Inflammatory macrophage treated with lipopolysaccharide for 1 hour (primary cell): ENCODE measurements around the gene DCN.
"Not testable (repeated sequence)": the region's sequence is repeated elsewhere in the genome, so short reads cannot be mapped to it uniquely, and the experiment has no call there.

Experiments
- DNase-seq, 2 donors: peaks; one replicate each; pipeline ENCODE4 v3.0.0-alpha.2; 2020 to 2022

DCN gene, protein sequence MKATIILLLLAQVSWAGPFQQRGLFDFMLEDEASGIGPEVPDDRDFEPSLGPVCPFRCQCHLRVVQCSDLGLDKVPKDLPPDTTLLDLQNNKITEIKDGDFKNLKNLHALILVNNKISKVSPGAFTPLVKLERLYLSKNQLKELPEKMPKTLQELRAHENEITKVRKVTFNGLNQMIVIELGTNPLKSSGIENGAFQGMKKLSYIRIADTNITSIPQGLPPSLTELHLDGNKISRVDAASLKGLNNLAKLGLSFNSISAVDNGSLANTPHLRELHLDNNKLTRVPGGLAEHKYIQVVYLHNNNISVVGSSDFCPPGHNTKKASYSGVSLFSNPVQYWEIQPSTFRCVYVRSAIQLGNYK

DNA sequence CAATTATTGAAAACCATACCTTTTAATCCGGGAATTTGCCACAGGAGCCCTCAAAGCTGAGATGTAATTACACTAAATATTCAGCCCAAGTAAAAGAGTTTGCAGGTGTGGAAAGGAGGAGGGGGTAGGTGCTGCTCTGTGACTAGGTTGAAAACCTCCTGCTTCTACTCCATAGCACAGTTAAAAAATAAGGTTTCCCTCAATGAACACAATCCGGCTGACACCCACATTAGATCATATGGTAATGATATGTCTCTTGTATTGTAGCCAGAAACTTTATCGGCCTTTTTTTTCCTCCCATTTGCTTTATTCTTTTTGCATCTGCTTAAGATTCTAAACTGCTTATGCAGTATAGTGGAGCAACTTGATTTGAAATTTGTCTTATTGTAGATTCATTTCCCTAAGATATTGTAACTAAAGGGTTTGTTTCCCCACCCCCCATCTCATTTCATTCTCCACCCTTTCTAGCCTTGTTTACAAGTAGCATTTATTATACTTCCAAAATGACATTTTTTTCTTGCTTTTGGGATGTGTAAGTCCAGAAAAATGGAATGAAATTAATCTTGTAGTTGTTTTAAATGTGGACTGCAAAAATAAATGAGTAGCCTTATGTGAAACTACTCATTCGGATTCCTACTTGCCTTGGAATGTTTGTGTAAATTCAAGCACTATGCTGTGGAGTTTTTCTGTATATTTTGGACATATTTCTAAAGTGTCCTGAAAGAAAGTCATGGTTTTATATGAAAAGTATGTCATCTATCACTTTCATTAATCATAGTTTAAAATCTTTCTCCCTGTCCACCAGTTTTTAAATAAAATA is at the start of gene DCN:
Gene DCN (minus strand): TSS at position 182 of the 820 bp plus-strand sequence. CDS start 4,265 bp downstream, outside the sequence.
- DNase-seq = no peak

DNA sequence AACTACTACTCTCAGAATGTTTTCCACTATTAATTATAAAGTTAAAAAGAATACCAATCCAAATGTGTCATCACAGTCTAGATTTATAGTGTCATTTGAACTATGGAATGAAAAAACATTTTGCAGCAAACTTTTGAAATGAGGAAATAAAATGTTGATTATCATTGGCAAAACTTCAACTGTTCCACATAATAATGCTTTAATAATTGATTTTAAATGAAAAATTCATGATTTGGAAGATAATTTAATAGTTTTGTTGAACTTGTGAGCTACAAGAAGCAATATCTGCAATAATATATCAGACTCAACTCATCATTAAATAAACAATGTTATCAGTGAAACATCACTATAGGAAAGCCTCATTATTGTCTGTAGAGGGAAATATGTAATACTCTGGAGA is 48.2 kb upstream of the DCN start:
- no peak for DNase-seq

DNA sequence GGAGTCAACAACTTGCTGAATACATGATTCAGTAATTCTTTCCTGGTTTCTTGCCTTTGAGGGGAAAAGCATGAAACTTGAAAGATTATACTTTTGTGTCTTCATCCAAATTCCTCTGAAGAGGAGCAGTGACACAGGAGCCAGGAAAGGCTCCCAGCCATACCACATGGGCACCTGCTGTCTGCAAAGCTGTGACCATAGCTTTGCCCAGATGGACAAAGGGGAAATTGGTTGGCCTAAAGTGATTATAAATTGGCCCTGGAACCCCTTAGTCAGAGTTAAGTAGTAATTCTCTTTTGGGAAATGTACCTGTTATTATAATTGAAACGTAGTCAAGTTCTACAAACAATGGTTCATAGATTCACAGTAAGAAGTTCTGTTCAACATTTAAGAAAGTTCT is 44.3 kb upstream of the DCN start:
- DNase-seq = no peak

DNA sequence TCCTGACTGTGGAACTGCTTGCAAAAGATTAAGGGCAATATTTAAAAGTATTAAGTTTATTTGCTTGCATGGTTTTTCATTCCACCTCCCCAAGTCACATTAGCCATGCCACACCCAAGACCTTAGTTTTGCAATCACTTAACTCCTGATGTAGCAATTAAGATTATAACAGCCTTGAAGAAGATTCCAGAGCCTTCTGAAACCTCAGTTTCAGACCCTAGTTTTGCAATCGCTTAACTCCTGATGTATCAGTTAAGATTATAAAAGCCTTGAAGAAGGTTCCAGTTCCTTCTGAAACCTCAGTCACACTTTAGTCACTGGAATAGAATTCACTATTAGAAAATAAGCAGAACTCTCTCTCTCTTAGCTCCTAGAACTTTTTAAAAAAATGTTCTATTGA is 42.7 kb upstream of the DCN start:
- DNase-seq = no peak

DNA sequence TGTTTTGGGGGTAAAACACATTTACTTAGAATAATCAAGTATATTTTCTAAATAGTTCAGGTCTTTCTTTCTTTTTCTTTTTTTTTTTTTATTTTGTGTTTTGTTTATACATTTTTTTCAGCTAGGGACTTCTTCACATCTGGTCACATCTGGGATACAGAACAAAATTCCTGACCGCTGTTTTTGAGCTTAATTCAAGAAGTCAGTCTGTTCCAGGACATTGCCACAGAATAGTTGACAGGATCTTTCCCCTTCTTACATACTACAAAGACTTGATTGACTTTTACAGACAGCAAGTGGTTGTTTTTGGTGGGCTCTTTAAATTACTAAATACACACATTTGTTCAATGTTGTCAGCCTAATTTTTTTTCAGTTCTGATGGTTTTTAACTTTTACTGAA is 41.8 kb upstream of the DCN start:
- no peak for DNase-seq

DNA sequence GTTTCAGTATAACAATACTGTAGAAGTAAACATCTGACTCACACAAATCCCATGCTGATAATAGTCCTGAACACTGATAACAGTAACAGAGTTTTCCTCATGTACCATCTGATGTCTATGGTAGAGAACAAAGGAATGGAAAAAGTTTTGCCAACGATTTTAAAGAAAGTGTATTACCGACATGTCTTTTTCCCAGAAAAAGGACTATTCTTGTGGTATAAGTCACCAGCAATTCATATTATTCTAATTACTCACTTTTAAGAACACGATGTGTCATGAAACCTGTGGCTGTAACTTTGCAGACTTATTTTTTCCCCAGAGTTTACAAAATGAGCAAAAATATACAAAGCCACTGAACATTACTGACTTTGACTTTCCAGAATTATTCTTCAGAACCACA is 40.1 kb upstream of the DCN start:
- DNase-seq = no peak

DNA sequence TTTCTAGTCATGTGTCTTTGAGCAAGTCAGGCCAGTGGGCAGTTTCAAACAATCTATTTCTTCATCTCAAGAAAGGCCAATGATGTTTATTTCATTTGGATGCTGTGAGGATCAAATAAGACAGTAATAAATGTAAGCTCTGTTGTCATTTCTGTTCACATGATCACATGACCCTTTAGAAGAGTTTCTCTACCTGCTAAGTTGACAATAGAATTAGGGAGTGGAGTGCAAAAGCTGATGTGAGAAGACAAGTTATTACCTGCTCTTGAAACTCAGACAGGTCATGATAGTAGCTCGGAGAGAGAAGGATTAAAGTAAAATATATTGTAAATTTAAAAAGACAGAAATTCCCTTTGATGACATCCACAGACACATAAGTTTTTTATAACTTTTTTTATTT is 37.3 kb upstream of the DCN start:
- DNase-seq = no peak

DNA sequence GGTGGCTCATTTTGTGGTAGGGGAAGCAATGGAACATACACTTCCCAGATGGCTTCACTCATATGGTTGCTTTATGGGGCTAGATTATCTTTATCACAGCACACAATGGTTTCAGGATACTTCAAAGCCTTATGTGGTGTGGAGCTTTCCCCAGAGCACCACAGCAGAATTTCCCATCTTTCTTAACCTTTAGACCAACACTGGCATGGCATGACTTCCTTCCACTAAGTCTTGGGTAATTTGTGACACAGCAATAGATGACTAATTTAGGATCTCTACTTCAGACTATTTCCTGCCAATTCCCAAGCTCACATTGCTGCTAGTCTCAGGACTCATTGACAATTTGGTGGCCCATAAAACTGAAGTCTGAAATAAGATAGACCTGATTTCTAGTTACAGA is 36.9 kb upstream of the DCN start:
- DNase-seq = peak; percentile 2 to 21

DNA sequence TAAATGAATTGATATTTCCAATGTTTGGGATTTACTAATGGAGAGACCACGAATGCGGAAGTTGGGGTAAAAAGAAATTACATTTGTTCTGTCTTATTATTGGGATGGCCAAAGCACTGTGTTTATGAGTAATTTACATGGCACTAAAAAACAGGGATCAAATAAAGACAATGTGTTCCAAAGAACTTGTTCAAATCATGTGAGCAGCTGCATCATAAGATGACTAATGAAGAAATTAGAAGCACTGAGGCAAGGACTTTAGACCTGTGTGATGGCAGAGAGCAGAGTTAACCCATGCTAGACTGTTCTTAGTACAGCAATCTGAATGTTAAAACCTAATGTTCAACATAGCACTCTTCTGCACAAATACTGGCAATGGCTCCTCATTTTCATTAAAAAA is 34.3 kb upstream of the DCN start:
- no peak for DNase-seq

DNA sequence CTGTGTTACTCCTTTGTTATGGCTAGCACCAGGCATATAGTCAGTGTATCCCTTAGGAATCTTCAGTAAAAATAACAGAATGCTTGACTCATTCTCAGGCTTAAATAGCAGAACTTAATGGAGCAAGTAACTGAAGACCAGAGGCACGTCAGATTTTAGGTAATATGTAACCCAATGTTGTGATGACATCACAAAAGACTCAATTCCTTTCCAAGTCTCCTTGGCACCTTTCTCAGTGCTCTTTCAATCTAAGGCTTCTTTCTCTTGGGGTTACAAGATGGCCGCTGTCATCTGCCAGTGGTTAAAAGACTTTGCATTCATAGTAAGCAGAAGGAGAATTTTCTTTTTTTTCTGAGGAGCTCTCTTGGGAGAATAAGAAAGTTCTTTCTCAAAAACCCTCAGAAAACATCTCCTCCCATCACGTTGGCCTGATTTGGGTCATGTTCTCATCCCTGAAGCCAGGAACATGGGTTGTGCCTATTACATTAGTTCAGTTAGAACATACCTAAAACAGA is 33.4 kb upstream of the DCN start:
- DNase-seq = no peak

DNA sequence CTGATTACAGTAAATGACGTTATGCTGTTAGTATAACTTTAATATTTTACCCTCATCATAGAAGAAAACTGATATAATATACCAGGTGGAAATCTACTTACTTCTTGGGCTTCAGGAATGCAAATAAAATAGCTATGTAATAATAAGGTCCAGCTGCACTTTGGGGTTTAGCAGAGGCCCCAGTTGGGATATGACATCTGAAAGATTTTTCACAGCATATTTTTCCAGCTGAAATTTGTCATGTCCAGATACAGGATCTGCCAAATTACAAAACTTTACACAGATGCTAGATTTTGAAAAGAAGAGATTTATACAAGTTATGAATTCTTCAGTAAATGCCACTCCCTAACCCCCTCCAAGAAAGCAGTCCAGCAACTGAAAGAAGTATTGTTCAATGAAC is 29.2 kb upstream of the DCN start:
- DNase-seq = no peak

DNA sequence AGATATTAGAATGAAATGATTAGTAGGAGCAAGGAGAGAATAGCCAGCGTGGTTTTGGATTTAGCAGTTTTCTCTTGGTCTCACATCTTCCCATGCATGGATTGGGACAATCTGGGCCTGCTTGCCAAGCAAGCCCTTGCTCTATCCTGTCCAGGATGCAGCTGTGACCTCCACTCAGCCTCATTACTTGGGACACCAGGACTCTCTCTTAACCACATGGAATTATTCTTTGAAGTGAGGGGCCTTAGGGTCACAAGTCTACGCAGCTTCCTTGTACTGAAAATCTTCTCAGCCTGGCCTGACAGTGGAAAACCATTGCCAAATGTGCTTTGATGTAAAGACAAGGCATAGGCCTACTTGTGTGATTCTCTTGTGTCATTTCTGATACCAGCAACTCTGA is 28.0 kb upstream of the DCN start:
- no peak for DNase-seq

DNA sequence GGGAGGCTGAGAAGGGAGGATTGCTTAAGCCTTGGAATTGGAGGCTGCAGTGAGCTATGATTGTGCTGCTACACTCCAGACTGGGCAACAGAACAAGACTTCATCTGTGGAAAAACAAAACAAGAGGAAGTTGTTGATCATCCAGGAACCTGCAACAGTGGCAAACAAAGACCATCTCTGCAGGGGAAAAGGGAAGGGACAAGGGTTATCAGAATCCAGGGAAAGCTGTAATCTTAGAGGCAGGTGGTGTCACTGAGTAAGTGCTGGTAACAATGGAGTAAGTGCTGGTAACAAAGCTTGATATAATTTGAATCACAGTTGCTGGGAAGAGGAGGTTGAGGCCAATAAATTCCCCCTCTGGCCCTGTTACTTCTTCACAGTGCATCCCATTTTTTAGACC is 27.5 kb upstream of the DCN start:
- DNase-seq = no peak

DNA sequence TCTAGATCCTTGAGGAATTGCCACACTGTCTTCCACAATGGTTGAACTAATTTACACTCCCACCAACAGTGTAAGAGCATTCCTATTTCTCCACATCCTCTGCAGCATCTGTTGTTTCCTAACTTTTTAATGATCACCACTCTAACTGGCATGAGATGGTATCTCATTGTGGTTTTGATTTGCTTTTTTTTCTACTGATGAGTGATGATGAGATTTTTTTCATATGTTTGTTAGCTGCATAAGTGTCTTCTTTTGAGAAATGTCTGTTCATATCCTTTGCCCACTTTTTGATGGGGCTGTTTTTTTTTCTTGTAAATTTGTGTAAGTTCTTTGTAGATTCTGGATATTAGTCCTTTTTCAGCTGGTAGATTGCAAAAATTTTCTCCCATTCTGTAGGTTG is 24.7 kb upstream of the DCN start:
- not testable (repeated sequence) for DNase-seq

DNA sequence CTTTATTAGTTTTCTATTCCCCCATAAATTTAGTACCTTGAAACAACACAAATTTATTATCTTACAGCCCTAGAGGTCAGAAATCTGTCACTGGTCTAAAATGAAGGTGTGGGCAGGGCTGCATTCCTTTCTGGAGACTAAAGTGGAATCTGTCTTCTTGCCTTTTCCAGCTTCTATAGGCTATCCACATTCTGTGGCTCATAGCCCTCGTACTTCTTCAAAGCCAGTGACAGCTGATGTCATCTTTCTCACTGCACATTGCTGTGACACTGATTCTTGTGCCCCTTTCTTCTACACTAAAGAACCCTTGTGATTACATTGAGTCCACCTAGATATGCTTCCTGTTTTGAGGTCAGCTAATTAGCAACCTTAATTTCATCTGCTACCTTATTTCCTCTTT is 23.2 kb upstream of the DCN start:
- no peak for DNase-seq

DNA sequence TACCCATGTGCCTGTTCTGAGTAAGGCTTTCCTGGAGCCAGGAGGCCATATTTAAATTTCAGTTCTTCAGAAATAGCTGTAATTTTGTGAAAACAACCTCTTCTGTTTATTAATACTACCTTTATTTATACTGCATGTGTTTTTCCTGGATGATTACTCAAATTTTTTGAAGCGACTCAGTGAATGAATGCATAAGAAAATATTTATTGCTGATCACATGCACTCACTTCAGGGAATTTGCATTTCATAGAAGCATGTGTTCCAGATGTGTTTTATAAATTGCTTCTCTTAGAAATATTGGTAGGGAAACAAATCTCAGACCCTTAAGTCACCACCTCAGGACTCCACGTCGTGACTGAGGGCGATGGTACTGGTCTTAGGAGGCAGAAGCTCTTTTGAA is 21.8 kb upstream of the DCN start:
- DNase-seq = no peak

DNA sequence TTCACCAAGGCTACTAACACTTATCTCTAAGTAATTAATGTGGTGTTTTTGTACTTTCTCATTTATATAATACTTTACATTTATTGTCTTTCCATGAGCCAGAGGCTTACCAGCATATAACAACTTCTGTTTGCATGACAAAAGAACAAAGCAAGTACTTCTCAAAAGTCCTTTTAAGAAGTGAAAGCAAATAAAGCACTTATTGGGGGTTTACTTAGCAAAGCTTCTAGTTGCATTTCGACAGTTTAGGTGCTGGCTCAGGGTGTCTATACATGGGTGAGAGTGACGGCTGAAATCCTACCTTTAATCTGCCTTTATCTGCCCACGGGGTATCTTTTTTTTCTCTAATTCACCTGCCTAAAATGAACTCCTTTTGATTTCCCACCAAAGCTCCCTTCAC is 21.0 kb upstream of the DCN start:
- no peak for DNase-seq

DNA sequence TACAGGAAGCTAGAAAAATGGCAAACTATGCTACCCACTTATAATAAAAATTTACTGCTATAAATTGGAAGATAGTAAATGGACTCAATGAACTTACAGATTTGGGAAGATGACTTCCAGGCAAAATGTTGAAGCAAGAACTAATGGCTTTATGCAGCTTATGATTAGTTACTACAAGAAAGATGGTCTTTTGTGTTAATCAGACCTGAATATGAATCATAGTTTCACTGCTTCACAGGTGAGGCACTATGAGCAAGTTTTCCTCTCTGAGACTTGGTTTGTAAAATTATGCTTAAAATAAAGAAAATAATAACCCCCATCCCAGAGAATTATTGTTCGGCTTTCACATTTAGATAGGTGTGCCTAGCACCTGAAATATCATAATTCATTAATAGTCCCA is 19.8 kb upstream of the DCN start:
- no peak for DNase-seq

DNA sequence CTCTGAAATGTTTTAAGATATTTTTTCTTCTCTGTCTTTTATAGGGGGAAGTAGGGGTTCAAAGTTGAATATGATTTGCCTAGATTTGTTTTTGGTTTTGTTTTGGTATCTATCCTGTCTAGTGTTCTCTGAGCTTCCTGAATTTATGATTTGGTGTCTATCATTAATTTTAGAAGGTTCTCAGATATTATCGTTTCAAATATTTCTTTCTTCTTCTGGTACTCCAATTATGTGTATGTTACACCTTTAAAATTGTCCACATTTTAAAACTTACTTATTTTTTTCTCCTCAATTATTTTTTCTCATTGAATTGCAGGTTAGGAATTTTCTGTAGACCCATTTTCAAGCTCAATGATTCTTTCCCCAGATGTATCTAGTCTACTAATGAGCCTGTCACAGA is 13.8 kb upstream of the DCN start:
- no peak for DNase-seq

DNA sequence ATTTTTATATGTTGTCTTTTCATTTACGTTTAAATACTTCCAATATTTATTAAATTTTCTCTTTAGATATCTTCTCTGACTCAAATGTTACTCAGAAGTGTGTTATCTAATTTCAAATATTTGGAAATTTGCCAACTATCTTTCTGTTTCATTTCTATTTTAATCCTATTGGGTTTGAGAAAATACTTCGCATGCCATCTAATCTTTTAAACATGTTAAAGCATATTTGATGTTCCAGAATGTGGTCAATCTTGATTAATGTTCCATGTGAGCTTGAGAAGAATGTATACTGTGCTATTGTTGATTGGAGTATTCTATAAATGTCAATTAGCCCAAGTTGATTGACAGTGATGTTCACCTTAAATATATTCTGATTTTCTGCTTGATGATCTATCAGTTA is 11.9 kb upstream of the DCN start:
- DNase-seq = no peak

DNA sequence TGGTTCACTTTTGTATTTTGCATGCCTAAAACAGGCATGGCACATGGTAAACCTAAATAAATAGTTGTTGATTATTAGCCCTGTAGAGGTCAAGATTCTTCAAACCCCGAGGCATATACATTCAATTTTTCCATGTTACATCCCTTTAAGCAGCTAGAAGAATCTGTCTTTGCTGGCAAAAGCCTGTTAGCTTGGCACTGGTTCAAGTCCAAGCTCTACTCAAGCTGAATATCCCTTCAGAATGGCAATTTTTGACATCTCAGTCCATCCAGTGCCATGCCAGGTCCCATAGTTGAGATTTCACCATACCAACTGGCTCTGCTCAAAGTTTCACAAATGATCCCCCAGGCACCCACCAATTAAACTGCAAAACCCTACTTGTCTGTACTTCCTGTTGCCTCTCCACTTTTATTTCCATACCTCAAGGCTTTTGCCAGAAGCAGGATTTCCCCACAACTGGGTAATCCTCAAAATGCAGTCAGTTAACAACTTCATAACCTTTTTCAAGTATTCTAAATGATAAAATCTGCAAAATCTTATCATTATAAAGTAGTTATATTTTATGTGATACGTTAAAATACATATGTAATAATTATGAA is 9.0 kb upstream of the DCN start:
- no peak for DNase-seq

DNA sequence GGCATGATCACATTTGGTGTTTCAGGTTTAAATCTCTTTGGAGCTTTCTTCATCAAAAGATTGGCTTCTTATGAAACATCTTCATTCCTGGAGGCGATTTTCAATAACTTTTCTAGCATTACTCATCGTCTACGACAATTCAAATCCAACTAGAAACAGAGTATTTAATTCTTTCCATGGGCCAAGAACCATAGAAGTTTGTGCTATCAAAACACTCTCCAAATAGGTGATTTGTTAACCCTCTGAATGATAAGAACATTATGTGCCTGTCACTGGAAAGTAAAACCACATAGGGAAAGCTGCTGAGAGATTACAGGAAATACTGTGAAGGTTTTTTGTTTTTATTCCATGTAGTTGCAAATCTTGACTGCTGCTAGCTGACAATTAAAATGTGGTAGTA is 6.9 kb upstream of the DCN start:
- no peak for DNase-seq

DNA sequence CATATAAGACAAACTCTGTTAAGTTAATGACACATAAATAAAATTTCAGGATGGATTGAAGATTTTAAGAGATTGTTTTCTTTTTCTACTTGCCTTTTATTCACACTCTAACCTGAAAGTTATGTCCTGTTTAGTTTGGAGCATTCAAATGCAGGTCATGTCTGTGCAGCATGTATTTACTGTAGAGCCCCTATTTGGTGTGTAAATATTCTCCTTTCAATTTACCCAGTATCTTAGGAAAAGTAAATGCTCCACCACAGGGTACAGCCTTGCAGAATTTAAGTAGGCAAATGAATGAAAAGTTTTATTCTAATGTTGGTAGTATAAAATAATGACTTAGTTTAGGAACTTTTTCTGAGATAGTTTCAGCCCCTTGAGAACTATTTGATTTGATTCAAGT is 6.2 kb upstream of the DCN start:
- DNase-seq = no peak

DNA sequence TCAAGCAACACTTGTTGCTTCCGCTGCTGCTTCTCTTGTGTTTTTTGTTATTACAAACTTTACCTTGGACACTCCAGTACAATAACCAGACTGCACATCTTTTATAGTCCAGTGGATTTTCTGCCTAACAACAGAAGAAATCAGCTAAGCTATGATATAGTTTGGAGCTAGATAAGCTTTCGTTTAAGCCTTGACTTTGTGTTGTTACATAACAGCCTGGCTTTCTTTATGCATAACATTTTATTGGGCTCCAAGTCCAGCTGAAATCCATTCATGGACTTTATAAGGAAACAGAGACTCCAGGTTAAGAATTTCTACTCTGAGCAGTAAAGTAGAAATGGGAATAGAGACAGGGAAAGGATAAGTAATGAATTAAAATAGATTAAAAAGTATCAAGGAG is 3.5 kb upstream of the DCN start:
- DNase-seq = no peak
